ENCODE data around the gene TLK2. TPM values are rescaled to one million over a fixed set of nuclear protein-coding genes. Genes with fewer than 3 reads are reported as not detected.

Gene TLK2
- total RNA-seq, 2 donors from 2014 or later, result 45.2 to 71.5 TPM

DNA sequence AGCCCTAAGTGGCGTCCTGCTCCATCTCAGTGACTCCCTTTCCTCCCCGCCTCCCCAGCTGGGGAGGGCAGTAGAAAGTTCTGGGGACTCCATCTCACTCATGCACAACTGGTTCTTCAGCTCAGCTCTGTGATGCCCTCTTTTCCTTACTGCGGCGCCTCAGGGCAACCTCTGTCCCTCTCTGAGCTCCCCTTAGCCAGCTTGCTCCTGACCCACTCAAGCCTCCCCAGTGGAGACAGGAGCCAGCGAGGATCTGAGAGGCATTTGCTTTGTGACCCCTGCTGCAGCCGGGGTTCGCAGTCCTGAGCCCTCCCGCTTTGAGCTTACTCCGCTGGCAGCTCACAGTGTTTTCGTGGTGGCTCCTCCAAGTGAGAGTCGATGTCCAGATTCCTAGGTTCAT lies 142.6 kb downstream of the TLK2 start:
- H3K9me3 ChIP-seq, result no peaks in the 10 kb centered on the region
- peaks cover 0 to 3% of the 10 kb centered on the region in 2 donors for H3K4me1 ChIP-seq (ENCODE audit: control insufficient read depth in 1 of 2, low read depth in 2 of 2)
- TF ChIP-seq, protein P1, sequence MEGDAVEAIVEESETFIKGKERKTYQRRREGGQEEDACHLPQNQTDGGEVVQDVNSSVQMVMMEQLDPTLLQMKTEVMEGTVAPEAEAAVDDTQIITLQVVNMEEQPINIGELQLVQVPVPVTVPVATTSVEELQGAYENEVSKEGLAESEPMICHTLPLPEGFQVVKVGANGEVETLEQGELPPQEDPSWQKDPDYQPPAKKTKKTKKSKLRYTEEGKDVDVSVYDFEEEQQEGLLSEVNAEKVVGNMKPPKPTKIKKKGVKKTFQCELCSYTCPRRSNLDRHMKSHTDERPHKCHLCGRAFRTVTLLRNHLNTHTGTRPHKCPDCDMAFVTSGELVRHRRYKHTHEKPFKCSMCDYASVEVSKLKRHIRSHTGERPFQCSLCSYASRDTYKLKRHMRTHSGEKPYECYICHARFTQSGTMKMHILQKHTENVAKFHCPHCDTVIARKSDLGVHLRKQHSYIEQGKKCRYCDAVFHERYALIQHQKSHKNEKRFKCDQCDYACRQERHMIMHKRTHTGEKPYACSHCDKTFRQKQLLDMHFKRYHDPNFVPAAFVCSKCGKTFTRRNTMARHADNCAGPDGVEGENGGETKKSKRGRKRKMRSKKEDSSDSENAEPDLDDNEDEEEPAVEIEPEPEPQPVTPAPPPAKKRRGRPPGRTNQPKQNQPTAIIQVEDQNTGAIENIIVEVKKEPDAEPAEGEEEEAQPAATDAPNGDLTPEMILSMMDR (IDR thresholded peaks at IDR 0.05), result no peak
- H3K4me3 ChIP-seq, result no peak overlapping the region
- DNase-seq (ENCODE audit: low spot score) (no peak), ATAC-seq (ENCODE audit: insufficient number of reproducible peaks, low FRiP score, low read depth) (no peak)
- H3K27me3 ChIP-seq (replicated peaks; ENCODE audit: insufficient read depth), result no peaks in the 10 kb centered on the region
- H3K36me3 ChIP-seq, result peaks cover 1% of the 10 kb centered on the region
- H3K27ac ChIP-seq, result no peak overlapping the region

DNA sequence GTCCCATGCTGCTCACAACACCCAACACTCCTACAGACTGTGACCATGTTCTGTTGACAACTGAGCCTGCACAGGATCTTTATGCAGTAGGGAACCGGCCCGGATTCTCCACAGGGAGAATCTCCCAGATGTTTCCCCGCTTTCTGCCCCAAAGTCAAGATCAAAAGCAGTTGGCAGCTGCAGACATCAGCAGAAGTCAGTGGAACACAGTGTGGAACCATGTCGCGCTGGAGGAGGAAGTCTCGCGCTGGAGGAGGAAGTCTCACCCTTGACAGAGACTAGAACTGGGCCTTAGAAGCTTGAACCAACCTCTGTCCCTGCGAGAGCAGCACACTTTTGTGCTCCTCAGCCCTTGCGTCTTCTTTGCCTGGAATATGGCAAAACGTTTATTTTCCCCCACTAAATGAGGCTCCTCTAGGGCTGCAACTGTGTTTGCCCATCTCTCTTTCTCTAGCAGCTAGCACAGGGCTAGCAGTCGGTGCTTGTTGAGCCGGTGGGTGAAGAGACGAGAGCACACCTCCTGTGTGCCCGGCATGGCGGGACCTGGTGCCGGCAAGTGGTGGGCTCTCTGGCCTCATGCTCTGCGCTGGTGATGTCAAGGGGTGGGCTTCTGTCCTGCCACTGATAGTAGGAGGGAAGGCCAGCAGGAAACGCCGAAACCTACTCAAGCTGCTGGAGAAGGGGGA lies 146.7 kb downstream of the TLK2 start:
- ATAC-seq (ENCODE audit: insufficient number of reproducible peaks, low FRiP score, low read depth) (no peak), DNase-seq (ENCODE audit: low spot score) (no peak)
- Histone ChIP-seq H3K4me1 (ENCODE audit: control insufficient read depth in 1 of 2, low read depth in 2 of 2) (peaks cover 12 to 26% of the 10 kb centered on the region in 2 donors), H3K36me3 (no peaks in the 10 kb centered on the region), H3K27me3 (replicated peaks; ENCODE audit: insufficient read depth) (no peaks in the 10 kb centered on the region), H3K9me3 (no peaks in the 10 kb centered on the region), H3K27ac (peak overlapping the region in 1 of 2 donors; percentile 23), H3K4me3 (no peak overlapping the region)
- TF ChIP-seq, protein P1 (IDR thresholded peaks at IDR 0.05), result no peak

DNA sequence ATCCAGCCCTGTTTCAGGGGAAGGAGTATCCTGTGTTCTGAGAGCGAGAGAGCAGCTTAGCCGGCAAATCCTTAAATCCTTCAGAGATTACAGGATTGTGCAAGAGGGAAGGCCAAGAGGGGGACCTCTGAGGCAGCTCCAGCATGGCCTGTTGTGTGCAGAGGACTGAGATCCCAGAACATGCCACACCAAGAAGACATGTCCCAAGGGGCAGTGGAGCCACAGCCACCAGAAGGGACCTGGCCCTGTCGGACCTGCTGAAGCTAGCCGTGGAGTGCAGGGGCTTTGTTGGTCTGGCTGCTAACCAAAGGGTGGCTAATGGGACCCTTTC lies 147.2 kb downstream of the TLK2 start:
- TF ChIP-seq, protein P1 (IDR thresholded peaks at IDR 0.05), result no peak
- Histone ChIP-seq H3K4me3 (no peak overlapping the region), H3K27ac (peak overlapping the region; percentile 23 to 99), H3K36me3 (no peaks in the 10 kb centered on the region), H3K4me1 (ENCODE audit: control insufficient read depth in 1 of 2, low read depth in 2 of 2) (peaks cover 12 to 31% of the 10 kb centered on the region in 2 donors), H3K27me3 (replicated peaks; ENCODE audit: insufficient read depth) (no peaks in the 10 kb centered on the region), H3K9me3 (no peaks in the 10 kb centered on the region)
- DNase-seq (ENCODE audit: low spot score) (no peak), ATAC-seq (ENCODE audit: insufficient number of reproducible peaks, low FRiP score, low read depth) (no peak)

DNA sequence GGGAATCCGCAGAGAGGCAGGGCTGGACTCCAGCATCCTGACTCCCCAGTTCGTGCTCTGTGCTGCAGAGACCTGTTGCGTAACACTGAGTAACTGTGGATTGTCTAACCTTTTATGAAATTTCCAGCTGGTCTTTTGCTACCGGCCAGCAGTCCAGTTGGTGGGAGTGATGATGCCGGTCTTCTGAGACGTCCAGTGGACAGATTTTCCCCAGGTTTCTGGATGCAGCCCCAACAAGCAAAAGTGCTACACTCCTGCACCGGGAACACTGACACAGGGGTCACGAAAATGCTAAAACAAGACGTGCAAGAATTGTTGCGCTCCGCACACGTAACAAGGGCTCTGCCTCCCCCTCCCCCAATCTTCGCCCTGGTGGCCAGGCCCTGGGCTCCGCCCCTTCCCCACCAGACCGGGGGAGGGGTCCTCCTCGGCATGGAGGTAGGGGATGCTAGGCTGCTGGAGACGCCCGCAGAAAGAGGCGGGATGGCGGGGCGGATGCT lies 148.1 kb downstream of the TLK2 start:
- peaks cover 12 to 41% of the 10 kb centered on the region in 2 donors for H3K4me1 ChIP-seq (ENCODE audit: control insufficient read depth in 1 of 2, low read depth in 2 of 2)
- no peak for DNase-seq (ENCODE audit: low spot score)
- peak overlapping the region; percentile 97 for H3K4me3 ChIP-seq
- no peaks in the 10 kb centered on the region for H3K27me3 ChIP-seq (replicated peaks; ENCODE audit: insufficient read depth)
- H3K9me3 ChIP-seq, result no peaks in the 10 kb centered on the region
- peak; percentile 29 for ATAC-seq (ENCODE audit: insufficient number of reproducible peaks, low FRiP score, low read depth)
- peak overlapping the region; percentile 99 for H3K27ac ChIP-seq
- H3K36me3 ChIP-seq, result no peaks in the 10 kb centered on the region
- TF ChIP-seq, protein P1 (IDR thresholded peaks at IDR 0.05), result no peak

DNA sequence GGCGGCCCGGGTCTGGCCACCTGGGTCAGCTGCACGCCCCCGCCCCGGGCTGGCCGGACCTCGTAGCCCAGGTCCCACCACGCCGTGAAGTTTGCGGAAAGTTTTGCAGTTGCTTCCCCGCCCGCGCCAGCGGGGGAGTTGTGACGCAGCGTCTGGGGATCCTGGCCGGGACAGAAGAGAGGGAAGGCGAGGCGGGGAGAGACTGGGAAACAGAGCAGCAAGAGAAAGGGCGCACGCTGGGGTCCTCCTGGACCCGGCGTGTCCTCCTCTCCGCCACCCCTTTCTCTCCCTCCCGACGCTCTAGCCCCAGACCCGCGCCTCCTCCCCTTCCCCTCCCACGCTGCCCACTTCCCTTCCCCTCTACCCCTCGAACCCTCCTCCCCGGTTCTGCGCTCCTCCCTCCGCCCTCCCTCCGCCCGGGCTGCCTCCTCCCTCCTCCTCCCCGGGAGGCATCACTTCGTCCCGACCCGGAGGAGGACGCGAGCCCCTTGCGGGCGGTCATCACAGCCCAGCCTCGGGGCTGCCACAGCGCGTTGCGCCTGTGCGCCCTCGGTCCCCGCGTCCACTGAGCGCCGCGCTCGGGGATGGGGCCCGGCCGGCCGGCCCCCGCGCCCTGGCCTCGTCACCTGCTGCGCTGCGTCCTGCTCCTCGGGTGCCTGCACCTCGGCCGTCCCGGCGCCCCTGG lies 148.7 kb downstream of the TLK2 start, which contains the start of gene MRC2:
Gene MRC2, plus strand, starts transcription at position 452 of the 685 bp plus-strand sequence. Its CDS starts 133 bp downstream, at position 585.
- Histone ChIP-seq H3K9me3 (no peaks in the 10 kb centered on the region), H3K27me3 (replicated peaks; ENCODE audit: insufficient read depth) (no peaks in the 10 kb centered on the region), H3K36me3 (no peaks in the 10 kb centered on the region), H3K4me1 (ENCODE audit: control insufficient read depth in 1 of 2, low read depth in 2 of 2) (peaks cover 12 to 46% of the 10 kb centered on the region in 2 donors), H3K4me3 (peak within 1 kb of the TSS; percentile 97), H3K27ac (peak within 1 kb of the TSS; percentile 99)
- TF ChIP-seq, protein P1 (IDR thresholded peaks at IDR 0.05), result no peak
- ATAC-seq (ENCODE audit: insufficient number of reproducible peaks, low FRiP score, low read depth) (peak; percentile 33), DNase-seq (ENCODE audit: low spot score) (peak; percentile 48)
